ENCODE results near the gene TMEM167B. TPM values are rescaled to one million over a fixed set of nuclear protein-coding genes. Genes with fewer than 3 reads are reported as not detected.

TMEM167B gene
- total and polyA plus RNA-seq, 7 donors, result 19.8 to 56.0 (median 30.8) TPM

DNA sequence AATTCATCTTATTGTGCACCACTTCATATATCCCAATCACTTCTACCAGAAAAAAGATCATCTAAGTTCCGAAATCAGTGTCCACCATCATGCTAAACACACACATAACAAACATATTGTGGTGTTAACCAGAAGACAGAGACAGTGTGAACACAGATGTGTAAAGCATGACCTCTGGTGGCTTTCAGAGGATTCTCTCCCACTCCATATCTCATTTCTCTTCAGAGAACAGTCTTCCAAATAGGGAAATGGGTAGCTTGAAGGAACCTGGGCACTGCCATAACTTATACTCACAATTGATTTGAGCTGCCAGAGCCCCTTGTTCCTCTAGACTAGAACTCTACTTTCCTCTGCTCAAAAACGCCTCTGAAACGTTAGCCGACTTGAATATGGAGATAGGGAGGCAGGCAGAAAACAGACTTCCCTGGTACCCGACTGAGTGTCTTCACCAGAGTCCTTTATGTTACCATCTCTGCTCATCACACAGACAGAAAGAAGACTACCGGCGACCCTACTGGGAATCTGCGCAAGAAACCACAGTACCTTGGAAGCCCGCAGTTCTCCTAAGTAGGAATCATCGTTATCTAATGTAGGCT is 21.6 kb downstream of the TMEM167B start:
- ATAC-seq, result peak; percentile 42 to 73 (median 56)
- Histone ChIP-seq H3K36me3 (ENCODE audit: insufficient read depth in 1 of 2, low read depth in 1 of 2) (no peaks in the 10 kb centered on the region), H3K4me3 (peak overlapping the region; percentile 56), H3K9me3 (no peaks in the 10 kb centered on the region), H3K27ac (no peak overlapping the region), H3K4me1 (peaks cover 10% of the 10 kb centered on the region), H3K27me3 (ENCODE audit: insufficient read depth in 3 of 3, low read length in 2 of 3) (peaks cover 0 to 36% (median 0%) of the 10 kb centered on the region in 3 donors)
- TF ChIP-seq, protein P1, sequence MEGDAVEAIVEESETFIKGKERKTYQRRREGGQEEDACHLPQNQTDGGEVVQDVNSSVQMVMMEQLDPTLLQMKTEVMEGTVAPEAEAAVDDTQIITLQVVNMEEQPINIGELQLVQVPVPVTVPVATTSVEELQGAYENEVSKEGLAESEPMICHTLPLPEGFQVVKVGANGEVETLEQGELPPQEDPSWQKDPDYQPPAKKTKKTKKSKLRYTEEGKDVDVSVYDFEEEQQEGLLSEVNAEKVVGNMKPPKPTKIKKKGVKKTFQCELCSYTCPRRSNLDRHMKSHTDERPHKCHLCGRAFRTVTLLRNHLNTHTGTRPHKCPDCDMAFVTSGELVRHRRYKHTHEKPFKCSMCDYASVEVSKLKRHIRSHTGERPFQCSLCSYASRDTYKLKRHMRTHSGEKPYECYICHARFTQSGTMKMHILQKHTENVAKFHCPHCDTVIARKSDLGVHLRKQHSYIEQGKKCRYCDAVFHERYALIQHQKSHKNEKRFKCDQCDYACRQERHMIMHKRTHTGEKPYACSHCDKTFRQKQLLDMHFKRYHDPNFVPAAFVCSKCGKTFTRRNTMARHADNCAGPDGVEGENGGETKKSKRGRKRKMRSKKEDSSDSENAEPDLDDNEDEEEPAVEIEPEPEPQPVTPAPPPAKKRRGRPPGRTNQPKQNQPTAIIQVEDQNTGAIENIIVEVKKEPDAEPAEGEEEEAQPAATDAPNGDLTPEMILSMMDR (IDR thresholded peaks at IDR 0.05), result no peak
- DNase-seq, result no peak
- intact Hi-C loops (cut with DNase I), result loop anchor here in 1 of 2 donors (5.0 kb wide), 1 partner anchor 150 kb away; the partner anchor contains the start of gene CLCC1
- 20 to 25% (median 22%) methylated on average over 10 of the region's 10 CpGs for WGBS, 3 donors

DNA sequence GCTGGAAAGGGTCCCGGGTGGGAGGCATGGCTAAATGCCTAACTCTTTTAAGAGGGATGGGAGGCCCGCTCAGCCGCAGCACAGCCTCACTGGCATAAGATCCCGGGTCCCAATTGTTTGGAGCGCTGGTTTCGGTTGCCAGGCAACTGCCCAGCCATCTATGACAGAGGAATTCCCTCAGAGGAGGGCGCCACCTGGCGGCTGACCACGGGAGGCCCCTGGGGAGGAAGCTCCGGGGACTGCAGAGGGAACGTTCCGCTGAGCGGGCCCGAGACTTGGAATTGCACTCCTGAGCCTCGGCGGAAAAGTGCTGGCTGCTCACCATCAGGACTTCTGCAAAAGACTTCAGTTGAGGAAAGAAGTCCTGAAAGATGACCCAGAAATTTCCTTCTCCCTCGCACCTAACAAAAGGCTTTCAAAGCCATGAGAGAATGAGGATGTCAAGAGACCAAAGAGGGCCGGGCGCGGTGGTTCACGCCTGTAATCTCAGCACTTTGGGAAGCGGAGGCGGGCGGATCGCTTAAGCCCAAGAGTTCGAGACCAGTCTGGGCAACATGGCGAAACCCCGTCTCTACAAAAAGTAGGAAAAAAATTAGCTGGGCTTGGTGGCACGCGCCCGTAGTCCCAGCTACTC is 22.2 kb downstream of the TMEM167B start:
- DNase-seq (peak; percentile 94 to 97), ATAC-seq (peak; percentile 96 to 99 (median 97))
- TF ChIP-seq, protein P1 (IDR thresholded peaks at IDR 0.05), result peak; percentile 97
- Histone ChIP-seq H3K4me3 (peak overlapping the region; percentile 56), H3K27me3 (ENCODE audit: insufficient read depth in 3 of 3, low read length in 2 of 3) (peaks cover 0 to 37% (median 0%) of the 10 kb centered on the region in 3 donors), H3K36me3 (ENCODE audit: insufficient read depth in 1 of 2, low read depth in 1 of 2) (no peaks in the 10 kb centered on the region), H3K4me1 (peaks cover 10% of the 10 kb centered on the region), H3K27ac (no peak overlapping the region), H3K9me3 (no peaks in the 10 kb centered on the region)
- 3 to 10% (median 7%) methylated on average over 31 of the region's 31 CpGs for WGBS, 3 donors
- intact Hi-C loops (cut with DNase I), result loop anchor here in 1 of 2 donors (5.0 kb wide), 1 partner anchor 150 kb away; the partner anchor contains the start of gene CLCC1

DNA sequence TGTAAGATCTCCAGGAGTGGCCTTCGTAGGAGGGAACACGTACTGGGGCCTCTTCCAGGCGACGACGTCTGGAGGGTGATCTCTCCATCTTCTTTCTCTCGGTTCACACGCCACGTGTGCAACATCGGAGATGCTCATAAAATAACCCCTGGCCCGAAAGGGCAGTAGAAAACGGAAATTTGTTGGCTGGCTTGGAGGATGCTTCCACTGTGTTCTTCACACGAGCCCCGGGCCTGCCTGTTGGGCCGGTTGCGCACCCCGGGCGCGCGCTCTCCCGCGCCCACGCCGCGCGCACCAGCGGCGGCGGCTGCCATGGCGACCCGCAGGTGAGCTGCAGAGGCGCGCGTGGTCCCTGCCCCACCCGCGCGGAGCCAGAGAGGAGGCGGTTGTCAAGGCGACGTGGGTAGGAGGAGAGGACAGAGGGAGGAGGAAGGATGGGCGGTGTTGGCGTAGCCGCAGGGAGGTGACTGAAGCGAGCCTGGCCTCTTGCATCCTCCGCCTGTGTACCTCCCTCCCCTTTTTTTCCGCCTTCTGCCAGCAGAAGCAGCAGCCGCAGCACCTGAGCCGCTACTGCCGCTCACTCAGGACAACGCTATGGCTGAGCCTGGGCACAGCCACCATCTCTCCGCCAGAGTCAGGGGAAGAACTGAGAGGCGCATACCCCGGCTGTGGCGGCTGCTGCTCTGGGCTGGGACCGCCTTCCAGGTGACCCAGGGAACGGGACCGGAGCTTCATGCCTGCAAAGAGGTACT is 23.2 kb downstream of the TMEM167B start, which contains the start of gene ELAPOR1:
Gene ELAPOR1 (plus strand): TSS at position 526 of the 752 bp plus-strand sequence. CDS start 69 bp downstream, at position 595.
- ATAC-seq (peak in 3 of 4 donors; percentile 19 to 39 (median 33)), DNase-seq (peak; percentile 43 to 61)
- H3K36me3 ChIP-seq (ENCODE audit: insufficient read depth in 1 of 2, low read depth in 1 of 2), result no peaks in the 10 kb centered on the region
- H3K4me3 ChIP-seq, result peak within 1 kb of the TSS; percentile 56
- H3K4me1 ChIP-seq, result peaks cover 10% of the 10 kb centered on the region
- no peak within 1 kb of the TSS for H3K27ac ChIP-seq
- intact Hi-C loops (cut with DNase I), result loop anchor here in 1 of 2 donors (5.0 kb wide), 1 partner anchor 151 kb away; the partner anchor contains the start of gene CLCC1
- TF ChIP-seq, protein P1 (IDR thresholded peaks at IDR 0.05), result no peak
- no peaks in the 10 kb centered on the region for H3K9me3 ChIP-seq
- peaks cover 0 to 40% (median 0%) of the 10 kb centered on the region in 3 donors for H3K27me3 ChIP-seq (ENCODE audit: insufficient read depth in 3 of 3, low read length in 2 of 3)
- 1 to 2% (median 2%) methylated on average over 48 to 56 of the region's 56 CpGs for WGBS, 3 donors

DNA sequence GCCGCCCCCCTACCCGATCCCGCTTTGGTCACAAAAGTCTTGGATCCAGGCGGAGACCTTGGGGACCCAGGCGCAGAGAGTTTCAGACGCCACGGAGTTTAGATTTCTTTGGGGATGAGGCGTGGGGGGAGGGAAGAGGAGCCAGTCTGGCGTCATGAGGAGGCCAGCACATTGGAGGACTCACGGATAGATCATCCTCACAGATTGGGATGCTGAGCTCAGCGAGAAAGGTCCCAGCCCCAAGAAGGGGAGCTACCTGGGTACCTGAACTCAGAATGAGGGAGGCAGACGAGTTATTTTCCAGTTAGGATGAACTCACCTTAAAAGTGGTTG is 23.7 kb downstream of the TMEM167B start:
- peak overlapping the region; percentile 56 for H3K4me3 ChIP-seq
- no peaks in the 10 kb centered on the region for H3K36me3 ChIP-seq (ENCODE audit: insufficient read depth in 1 of 2, low read depth in 1 of 2)
- intact Hi-C loops (cut with DNase I), result loop anchor here in 1 of 2 donors (5.0 kb wide), 1 partner anchor 152 kb away; the partner anchor contains the start of gene CLCC1

More for the DNA sequence above, 23.7 kb downstream of the TMEM167B start:
- TF ChIP-seq, protein P1 (IDR thresholded peaks at IDR 0.05), result no peak
- no peak for DNase-seq
- Histone ChIP-seq H3K4me1 (peaks cover 10% of the 10 kb centered on the region), H3K27me3 (ENCODE audit: insufficient read depth in 3 of 3, low read length in 2 of 3) (peaks cover 0 to 40% (median 0%) of the 10 kb centered on the region in 3 donors), H3K27ac (no peak overlapping the region), H3K9me3 (no peaks in the 10 kb centered on the region)
- WGBS, 3 donors, result 6 to 10% (median 7%) methylated on average over 12 of the region's 12 CpGs
- ATAC-seq, result no peak

All from psoas muscle (tissue), 8 donors.